Neural progenitor cell (in vitro differentiated cells): ENCODE results near the gene PPIL3. TPM values are rescaled to one million over a fixed set of nuclear protein-coding genes. Genes with fewer than 3 reads are reported as not detected.

Experiments
- DNase-seq: peaks from one replicate; pipeline ENCODE4 v3.0.0-alpha.2; 2016; ENCODE audit warnings: low spot score
- H2AFZ ChIP-seq: fragments of 200-600 bp; sonication (generic); replicated peaks from 2 replicates; pipeline ENCODE4 v1.6.1; 2016; ENCODE audit warnings: antibody characterized with exemption
- H3F3A ChIP-seq: fragments of 200-600 bp; sonication (generic); 2 replicates; pipeline ENCODE4 v1.6.1; 2016; ENCODE audit warnings: antibody characterized with exemption, low read depth
- H3K27ac ChIP-seq: fragments of 200-600 bp; sonication (generic); 2 replicates; pipeline ENCODE4 v1.5.1; 2016; ENCODE audit warnings: mild to moderate bottlenecking
- H3K27me3 ChIP-seq: fragments of 200-600 bp; sonication (generic); 2 replicates; pipeline ENCODE4 v1.6.1; 2016; ENCODE audit warnings: mild to moderate bottlenecking, moderate library complexity
- H3K36me3 ChIP-seq: fragments of 200-600 bp; sonication (generic); 2 replicates; pipeline ENCODE4 v1.5.1; 2016
- H3K4me1 ChIP-seq: fragments of 200-600 bp; sonication (generic); 2 replicates; pipeline ENCODE4 v1.6.1; 2016; ENCODE audit warnings: mixed run types
- H3K4me2 ChIP-seq: fragments of 200-600 bp; sonication (generic); 2 replicates; pipeline ENCODE4 v1.6.1; 2016
- H3K4me3 ChIP-seq: fragments of 200-600 bp; sonication (generic); 2 replicates; pipeline ENCODE4 v1.5.1; 2016
- H3K79me2 ChIP-seq: fragments of 200-600 bp; sonication (generic); 2 replicates; pipeline ENCODE4 v1.6.1; 2016; ENCODE audit warnings: low read depth
- H3K9ac ChIP-seq: fragments of 200-600 bp; sonication (generic); 2 replicates; pipeline ENCODE4 v1.6.1; 2016
- H3K9me3 ChIP-seq: fragments of 200-600 bp; sonication (generic); 2 replicates; pipeline ENCODE4 v1.5.1; 2016; ENCODE audit warnings: low read depth
- H4K20me1 ChIP-seq: fragments of 200-600 bp; sonication (generic); 2 replicates; pipeline ENCODE4 v1.6.1; 2016; ENCODE audit warnings: low read depth
- H3K27ac Mint-ChIP-seq: 3 replicates; pipeline ENCODE4 v1.8.0; 2021; ENCODE audit warnings: mixed read lengths
- H3K27me3 Mint-ChIP-seq: 2 replicates; pipeline ENCODE4 v1.8.0; 2022; ENCODE audit warnings: low read depth, mild to moderate bottlenecking, inconsistent platforms, moderate library complexity, mixed read lengths; ENCODE audit not compliant: insufficient read depth
- H3K36me3 Mint-ChIP-seq: 3 replicates; pipeline ENCODE4 v1.8.0; 2021; ENCODE audit warnings: mixed read lengths
- H3K4me1 Mint-ChIP-seq: 3 replicates; pipeline ENCODE4 v1.8.0; 2021; ENCODE audit warnings: mixed read lengths
- H3K4me3 Mint-ChIP-seq: 3 replicates; pipeline ENCODE4 v1.8.0; 2021; ENCODE audit warnings: mild to moderate bottlenecking, moderate library complexity, mixed read lengths
- H3K9me3 Mint-ChIP-seq: 3 replicates; pipeline ENCODE4 v1.8.0; 2020; ENCODE audit warnings: mixed read lengths
- EZH2 ChIP-seq: fragments of 200-600 bp; sonication (generic); IDR thresholded peaks from 2 replicates; pipeline ENCODE4 v1.6.1; 2017; ENCODE audit warnings: antibody characterized with exemption, mild to moderate bottlenecking, moderate library complexity
- EZH2phosphoT487 ChIP-seq: fragments of 200-600 bp; sonication (generic); IDR thresholded peaks from 2 replicates; pipeline ENCODE4 v1.6.1; 2017; ENCODE audit warnings: antibody characterized with exemption
- total RNA-seq: library from RNA; depleted of rRNA; stranded (reverse); fragments of >200 nt; gene quantifications from 2 replicates; pipeline ENCODE4 v1.2.3, GENCODE V29; 2015; ENCODE audit warnings: low replicate concordance
- TF ChIP-seq, protein P1 (sequence below): fragments of 200-600 bp; sonication (generic); IDR thresholded peaks from 2 replicates; pipeline ENCODE4 v1.5.1; 2017; ENCODE audit warnings: antibody characterized with exemption, mild to moderate bottlenecking

PPIL3 gene
- total RNA-seq, 1 donor from 2014 or later = 152 TPM

DNA sequence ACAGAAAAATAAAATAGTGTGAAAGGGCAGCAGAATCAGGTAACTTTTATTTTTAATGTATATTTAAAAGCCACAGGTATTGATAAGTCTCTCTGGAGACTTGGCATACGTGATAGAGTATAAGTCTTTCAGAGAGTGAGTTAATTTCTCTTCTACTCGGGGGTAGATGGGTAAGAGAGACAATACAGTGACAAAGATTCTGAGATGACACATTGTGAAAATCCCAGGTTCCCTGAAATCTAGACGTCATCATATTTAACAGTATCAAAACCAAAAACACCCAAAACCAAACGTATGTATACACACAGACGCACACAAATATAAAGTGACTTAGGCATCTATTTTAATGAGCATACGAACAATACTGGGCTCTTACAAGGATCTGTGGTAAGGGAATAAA is 33.6 kb upstream of the PPIL3 start:
- H3K27me3 Mint-ChIP-seq = no peaks in the 10 kb centered on the region
- no peaks in the 10 kb centered on the region for H3F3A ChIP-seq
- H3K4me2 ChIP-seq = no peak overlapping the region
- H3K4me1 ChIP-seq = no peaks in the 10 kb centered on the region
- peaks cover 34% of the 10 kb centered on the region for H3K36me3 ChIP-seq
- no peak overlapping the region for H3K27ac Mint-ChIP-seq
- no peaks in the 10 kb centered on the region for H4K20me1 ChIP-seq
- no peaks in the 10 kb centered on the region for H3K27me3 ChIP-seq
- no peak for DNase-seq
- H3K4me3 Mint-ChIP-seq = no peak overlapping the region
- peaks cover 9% of the 10 kb centered on the region for H3K36me3 Mint-ChIP-seq
- H3K79me2 ChIP-seq = no peaks in the 10 kb centered on the region
- no peak overlapping the region for H3K9ac ChIP-seq
- no peaks in the 10 kb centered on the region for H3K9me3 Mint-ChIP-seq
- H3K27ac ChIP-seq = no peak overlapping the region
- no peak overlapping the region for H3K4me3 ChIP-seq
- TF ChIP-seq EZH2phosphoT487 (no peak), EZH2 (no peak)
- TF ChIP-seq, protein P1, sequence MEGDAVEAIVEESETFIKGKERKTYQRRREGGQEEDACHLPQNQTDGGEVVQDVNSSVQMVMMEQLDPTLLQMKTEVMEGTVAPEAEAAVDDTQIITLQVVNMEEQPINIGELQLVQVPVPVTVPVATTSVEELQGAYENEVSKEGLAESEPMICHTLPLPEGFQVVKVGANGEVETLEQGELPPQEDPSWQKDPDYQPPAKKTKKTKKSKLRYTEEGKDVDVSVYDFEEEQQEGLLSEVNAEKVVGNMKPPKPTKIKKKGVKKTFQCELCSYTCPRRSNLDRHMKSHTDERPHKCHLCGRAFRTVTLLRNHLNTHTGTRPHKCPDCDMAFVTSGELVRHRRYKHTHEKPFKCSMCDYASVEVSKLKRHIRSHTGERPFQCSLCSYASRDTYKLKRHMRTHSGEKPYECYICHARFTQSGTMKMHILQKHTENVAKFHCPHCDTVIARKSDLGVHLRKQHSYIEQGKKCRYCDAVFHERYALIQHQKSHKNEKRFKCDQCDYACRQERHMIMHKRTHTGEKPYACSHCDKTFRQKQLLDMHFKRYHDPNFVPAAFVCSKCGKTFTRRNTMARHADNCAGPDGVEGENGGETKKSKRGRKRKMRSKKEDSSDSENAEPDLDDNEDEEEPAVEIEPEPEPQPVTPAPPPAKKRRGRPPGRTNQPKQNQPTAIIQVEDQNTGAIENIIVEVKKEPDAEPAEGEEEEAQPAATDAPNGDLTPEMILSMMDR = no peak
- no peaks in the 10 kb centered on the region for H3K9me3 ChIP-seq
- H3K4me1 Mint-ChIP-seq = no peaks in the 10 kb centered on the region
- H2AFZ ChIP-seq = no peak overlapping the region

DNA sequence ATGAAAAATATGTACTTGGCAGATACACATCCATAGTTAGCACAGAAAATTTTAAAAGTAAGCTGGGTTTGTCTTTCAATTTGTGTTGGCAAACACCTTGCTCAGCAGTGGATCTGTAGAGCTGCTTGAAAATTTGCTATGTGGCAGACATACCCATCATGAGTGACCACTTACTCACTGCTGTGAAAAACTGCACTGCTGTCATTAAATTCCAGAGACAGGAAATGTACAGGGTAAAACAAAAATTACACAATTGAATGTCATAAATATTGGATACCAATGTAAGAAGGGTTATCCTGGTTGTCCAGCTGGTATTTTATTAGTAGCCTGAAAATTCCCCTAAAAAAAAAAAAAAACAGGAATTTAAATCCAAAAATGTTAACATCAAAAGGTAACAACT is 24.8 kb upstream of the PPIL3 start:
- Histone ChIP-seq H3K79me2 (no peaks in the 10 kb centered on the region), H3K27me3 (no peaks in the 10 kb centered on the region), H3K4me2 (no peak overlapping the region), H3K27ac (no peak overlapping the region), H4K20me1 (no peaks in the 10 kb centered on the region), H3K36me3 (peaks cover 14% of the 10 kb centered on the region), H3K9ac (no peak overlapping the region), H2AFZ (no peak overlapping the region), H3F3A (peaks cover 15% of the 10 kb centered on the region), H3K4me3 (no peak overlapping the region), H3K9me3 (no peaks in the 10 kb centered on the region), H3K4me1 (no peaks in the 10 kb centered on the region)
- no peak for TF ChIP-seq EZH2
- TF ChIP-seq, protein P1 = no peak
- no peak for TF ChIP-seq EZH2phosphoT487
- H3K27me3 Mint-ChIP-seq = no peaks in the 10 kb centered on the region
- H3K4me3 Mint-ChIP-seq = no peak overlapping the region
- DNase-seq = no peak
- H3K27ac Mint-ChIP-seq = no peak overlapping the region
- peaks cover 15% of the 10 kb centered on the region for H3K36me3 Mint-ChIP-seq
- no peaks in the 10 kb centered on the region for H3K4me1 Mint-ChIP-seq
- no peaks in the 10 kb centered on the region for H3K9me3 Mint-ChIP-seq

DNA sequence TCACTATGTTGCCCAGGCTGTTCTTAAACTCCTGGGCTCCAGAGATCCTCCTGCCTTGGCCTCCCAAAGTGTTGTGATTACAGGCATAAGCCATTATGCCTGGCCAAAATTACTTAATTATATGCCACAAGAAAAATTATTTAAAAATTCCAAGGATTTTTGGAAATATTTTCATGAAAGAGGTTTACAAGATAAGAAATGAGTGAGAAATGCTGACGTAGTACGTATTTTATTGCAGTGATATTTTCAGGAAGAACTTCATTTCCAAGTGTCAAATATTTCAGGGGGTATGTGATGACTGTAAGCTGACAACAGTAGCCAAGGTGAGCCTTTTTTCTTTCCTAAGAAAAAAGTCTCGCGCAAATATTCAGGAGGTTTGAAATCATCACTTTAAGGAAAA is 21.1 kb upstream of the PPIL3 start:
- DNase-seq = no peak
- no peak overlapping the region for H2AFZ ChIP-seq
- peaks cover 24% of the 10 kb centered on the region for H3F3A ChIP-seq
- TF ChIP-seq, protein P1 = no peak
- TF ChIP-seq EZH2phosphoT487 (no peak), EZH2 (no peak)
- no peak overlapping the region for H3K27ac Mint-ChIP-seq
- no peaks in the 10 kb centered on the region for H4K20me1 ChIP-seq
- H3K27me3 Mint-ChIP-seq = no peaks in the 10 kb centered on the region
- H3K4me3 ChIP-seq = no peak overlapping the region
- H3K27ac ChIP-seq = no peak overlapping the region
- no peaks in the 10 kb centered on the region for H3K27me3 ChIP-seq
- H3K9ac ChIP-seq = no peak overlapping the region
- no peaks in the 10 kb centered on the region for H3K4me1 ChIP-seq
- no peaks in the 10 kb centered on the region for H3K79me2 ChIP-seq
- peaks cover 11% of the 10 kb centered on the region for H3K36me3 Mint-ChIP-seq
- H3K4me1 Mint-ChIP-seq = no peaks in the 10 kb centered on the region
- H3K9me3 ChIP-seq = no peaks in the 10 kb centered on the region
- H3K36me3 ChIP-seq = peaks cover 11% of the 10 kb centered on the region
- H3K4me3 Mint-ChIP-seq = no peak overlapping the region
- H3K4me2 ChIP-seq = no peak overlapping the region
- H3K9me3 Mint-ChIP-seq = no peaks in the 10 kb centered on the region
